Endothelial cell of umbilical vein (primary cell): ENCODE measurements around the gene TNIP3. TPM values are rescaled to one million over a fixed set of nuclear protein-coding genes. Genes with fewer than 3 reads are reported as not detected.

ENCODE experiments used
- BruUV-seq: library from RNA; stranded (reverse); fragments of 400-500 nt; replicated peaks from 2 replicates; lab custom pipeline; 2021; lab: Mats Ljungman, UMichigan
- CTCF ChIA-PET: fragments of 300-600, 350-600 bp; sonication (Branson Sonifier 250); formaldehyde crosslinking; loops from one replicate; lab custom pipeline; 2021; ENCODE audit warnings: antibody characterized with exemption, inconsistent platforms; lab: Charles Lee
- POLR2A ChIA-PET: fragments of 300-600, 350-600 bp; sonication (Branson Sonifier 250); formaldehyde crosslinking; loops from one replicate; lab custom pipeline; 2021; ENCODE audit warnings: antibody characterized with exemption, inconsistent platforms; lab: Charles Lee
- DNase-seq: peaks from one replicate; pipeline ENCODE4 v3.0.0-alpha.2; 2011; ENCODE audit warnings: low read depth, low spot score
- FAIRE-seq: peaks from 2 replicates; lab custom pipeline; 2011; peaks lifted over from hg19 to GRCh38; lab: Jason Lieb, UNC
- H2AFZ ChIP-seq: 2 replicates; pipeline ENCODE4 v1.6.0; 2012; ENCODE audit warnings: low read depth, low read length, control low read depth, inconsistent platforms
- H3K27ac ChIP-seq: 2 replicates; pipeline ENCODE4 v1.5.1; 2011; ENCODE audit warnings: low read depth, mild to moderate bottlenecking, control low read depth, low read length, moderate library complexity; ENCODE audit not compliant: insufficient read depth
- H3K27me3 ChIP-seq, 2 experiments: 2 replicates each; pipeline versions ENCODE4 v1.6.0 to v1.6.1; 2011; ENCODE audit warnings: low read length in 2 of 2, mixed read lengths in 1 of 2; ENCODE audit not compliant: control insufficient read depth in 2 of 2, insufficient read depth in 2 of 2
- H3K36me3 ChIP-seq, 2 experiments: 2 replicates in 1 of 2; 3 replicates in 1 of 2; pipeline ENCODE4 v1.5.1; 2011; ENCODE audit warnings: low read length in 2 of 2, mild to moderate bottlenecking in 1 of 2, moderate library complexity in 1 of 2; ENCODE audit not compliant: control insufficient read depth in 2 of 2, insufficient read depth in 2 of 2; ENCODE audit errors: extremely low read depth in 1 of 2
- H3K4me1 ChIP-seq: 3 replicates; pipeline ENCODE4 v1.5.1; 2011; ENCODE audit warnings: mild to moderate bottlenecking, low read length; ENCODE audit not compliant: control insufficient read depth, insufficient read depth; ENCODE audit errors: extremely low read depth
- H3K4me2 ChIP-seq: 2 replicates; pipeline ENCODE4 v1.6.1; 2011; ENCODE audit warnings: low read length, control low read depth, mixed read lengths; ENCODE audit not compliant: insufficient read depth
- H3K4me3 ChIP-seq, 3 experiments: fragments of 200-600 bp in 1 of 3; sonication (generic), shearing (Covaris generic) in 1 of 3; replicated peaks in 1 of 3; 2 replicates each; pipeline ENCODE4 v1.5.1; 2011 to 2016; ENCODE audit warnings: control low read depth in 3 of 3, low read length in 3 of 3, mild to moderate bottlenecking in 2 of 3, inconsistent platforms in 1 of 3, low read depth in 1 of 3, moderate library complexity in 1 of 3; ENCODE audit not compliant: insufficient read depth in 1 of 3
- H3K79me2 ChIP-seq: 2 replicates; pipeline ENCODE4 v1.6.0; 2012; ENCODE audit warnings: low read length, inconsistent platforms; ENCODE audit not compliant: control insufficient read depth, insufficient read depth
- H3K9ac ChIP-seq: replicated peaks from 2 replicates; pipeline ENCODE3; 2011; ENCODE audit warnings: low read length, control low read depth; ENCODE audit not compliant: insufficient read depth; ENCODE audit errors: extremely low read depth
- H3K9me1 ChIP-seq: replicated peaks from 3 replicates; pipeline ENCODE4 v1.6.0; 2011; ENCODE audit warnings: mild to moderate bottlenecking, low read length; ENCODE audit not compliant: control insufficient read depth, insufficient read depth; ENCODE audit errors: extremely low read depth
- H3K9me3 ChIP-seq: replicated peaks from 2 replicates; pipeline ENCODE4 v1.5.1; 2012; ENCODE audit warnings: low read length, inconsistent platforms; ENCODE audit not compliant: control insufficient read depth, insufficient read depth
- H4K20me1 ChIP-seq: replicated peaks from 2 replicates; pipeline ENCODE3; 2011; ENCODE audit warnings: mild to moderate bottlenecking, low read length; ENCODE audit not compliant: control insufficient read depth, insufficient read depth; ENCODE audit errors: extremely low read depth
- FOS ChIP-seq: IDR thresholded peaks from 2 replicates; pipeline ENCODE4 v1.6.1; 2011; ENCODE audit warnings: mild to moderate bottlenecking, low read length, moderate library complexity, borderline replicate concordance; ENCODE audit not compliant: insufficient read depth
- GATA2 ChIP-seq: IDR thresholded peaks from 2 replicates; pipeline ENCODE4 v1.7.0; 2011; ENCODE audit warnings: low read depth, mild to moderate bottlenecking, moderate library complexity, mixed read lengths, low read length; ENCODE audit not compliant: insufficient read length, insufficient read depth
- JUN ChIP-seq: IDR thresholded peaks from 2 replicates; pipeline ENCODE4 v1.6.1; 2011; ENCODE audit warnings: borderline replicate concordance, low read depth; ENCODE audit not compliant: insufficient read length, insufficient read depth
- MYC ChIP-seq: IDR thresholded peaks from one replicate; pipeline ENCODE4 v1.6.1; 2011; ENCODE audit warnings: mild to moderate bottlenecking, low read depth, low read length
- POLR2A ChIP-seq: IDR thresholded peaks from 2 replicates; pipeline ENCODE4 v1.6.1; 2012; ENCODE audit warnings: low read depth, mild to moderate bottlenecking, control low read depth, low read length
- dilution Hi-C: fragments of 300-500 bp; cut with MboI; formaldehyde crosslinking; loops from one replicate; pipeline ENCODE4 v1.15.0; 2019; ENCODE audit warnings: low sequenced_read_pairs; ENCODE audit not compliant: extremely low pct_ligation_motif_present
- intact Hi-C: fragments of 100-400 bp; cut with micrococcal nuclease; formaldehyde crosslinking; loops from one replicate; pipeline ENCODE4 v1.10.0; 2022
- polyA plus RNA-seq, 4 experiments: library from polyadenylated mRNA; depleted of rRNA in 3 of 4; stranded (reverse) in 3 of 4; unstranded in 1 of 4; fragments of >200 nt; gene quantifications; 2 replicates each; pipeline versions ENCODE4 v1.2.1 to v1.2.3, GENCODE V29; 2011 to 2012; ENCODE audit warnings: missing spikeins in 1 of 4
- total RNA-seq: library from RNA; stranded (reverse); gene quantifications from 2 replicates; pipeline ENCODE4 v1.2.3, GENCODE V29; 2021
- TF ChIP-seq, protein P1 (sequence below), 2 donors: IDR thresholded peaks; 1 replicate in 1 of 2; 2 replicates in 1 of 2; pipeline ENCODE4 v1.5.1; 2011; ENCODE audit warnings: low read length in 2 of 2, mild to moderate bottlenecking in 2 of 2, moderate library complexity in 2 of 2, control low read depth in 1 of 2, inconsistent platforms in 1 of 2, low read depth in 1 of 2; ENCODE audit not compliant: insufficient read depth in 1 of 2; ENCODE audit errors: extremely low read depth in 1 of 2

TNIP3 gene
- total and polyA plus RNA-seq, 2 donors (not counting 3 experiments of a cell fraction or from before 2014, with no cell fraction given) = not detected

DNA sequence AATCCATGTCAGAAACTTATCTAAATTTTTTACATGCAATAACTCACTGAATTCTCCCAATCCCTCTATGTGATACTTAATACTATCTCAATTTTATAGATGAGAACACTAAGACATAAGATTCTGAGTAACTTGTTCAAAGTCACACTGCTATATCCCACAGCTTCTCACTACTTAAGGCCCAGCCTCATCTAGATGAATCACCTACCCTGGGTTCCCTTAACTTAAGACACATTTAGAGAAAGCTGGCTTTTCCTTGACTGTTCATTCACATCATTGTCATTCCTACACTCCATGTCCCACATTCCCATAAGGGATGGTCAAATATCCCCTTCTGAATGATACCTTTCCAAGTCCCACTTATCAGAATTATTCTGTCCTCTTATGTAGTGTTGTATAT, 21.0 kb downstream of the TNIP3 start:
- Histone ChIP-seq H3K36me3 (no peaks in the 10 kb centered on the region), H3K4me3 (no peak overlapping the region), H3K9ac (no peak overlapping the region), H3K4me2 (no peak overlapping the region), H3K9me1 (no peaks in the 10 kb centered on the region), H3K4me1 (peaks cover 10% of the 10 kb centered on the region), H4K20me1 (no peaks in the 10 kb centered on the region), H3K27ac (no peak overlapping the region), H3K9me3 (no peaks in the 10 kb centered on the region), H3K27me3 (no peaks in the 10 kb centered on the region), H3K79me2 (no peaks in the 10 kb centered on the region), H2AFZ (no peak overlapping the region)
- BruUV-seq = no TSS peak
- intact Hi-C loops = no loop called here
- FAIRE-seq (no peak), DNase-seq (no peak)
- ChIA-PET POLR2A (no interaction called here), CTCF (interaction anchor here (1.1 kb wide), 1 partner anchor 49 kb away, joined by 3 read pairs; no protein-coding TSS in a partner anchor)
- TF ChIP-seq FOS = no peak
- TF ChIP-seq GATA2 = no peak
- TF ChIP-seq, protein P1, sequence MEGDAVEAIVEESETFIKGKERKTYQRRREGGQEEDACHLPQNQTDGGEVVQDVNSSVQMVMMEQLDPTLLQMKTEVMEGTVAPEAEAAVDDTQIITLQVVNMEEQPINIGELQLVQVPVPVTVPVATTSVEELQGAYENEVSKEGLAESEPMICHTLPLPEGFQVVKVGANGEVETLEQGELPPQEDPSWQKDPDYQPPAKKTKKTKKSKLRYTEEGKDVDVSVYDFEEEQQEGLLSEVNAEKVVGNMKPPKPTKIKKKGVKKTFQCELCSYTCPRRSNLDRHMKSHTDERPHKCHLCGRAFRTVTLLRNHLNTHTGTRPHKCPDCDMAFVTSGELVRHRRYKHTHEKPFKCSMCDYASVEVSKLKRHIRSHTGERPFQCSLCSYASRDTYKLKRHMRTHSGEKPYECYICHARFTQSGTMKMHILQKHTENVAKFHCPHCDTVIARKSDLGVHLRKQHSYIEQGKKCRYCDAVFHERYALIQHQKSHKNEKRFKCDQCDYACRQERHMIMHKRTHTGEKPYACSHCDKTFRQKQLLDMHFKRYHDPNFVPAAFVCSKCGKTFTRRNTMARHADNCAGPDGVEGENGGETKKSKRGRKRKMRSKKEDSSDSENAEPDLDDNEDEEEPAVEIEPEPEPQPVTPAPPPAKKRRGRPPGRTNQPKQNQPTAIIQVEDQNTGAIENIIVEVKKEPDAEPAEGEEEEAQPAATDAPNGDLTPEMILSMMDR (IDR thresholded peaks at IDR 0.05; ENCODE audit: extremely low read depth in 1 of 2, insufficient read depth in 1 of 2, low read depth in 1 of 2, low read length in 2 of 2) = no peak
- TF ChIP-seq MYC = no peak
- TF ChIP-seq JUN = no peak
- TF ChIP-seq POLR2A = no peak
- dilution Hi-C loops = no loop called here
